Epithelial cell of alveolus of lung (primary cell): ENCODE data around the gene SQOR. TPM values are rescaled to one million over a fixed set of nuclear protein-coding genes. Genes with fewer than 3 reads are reported as not detected.

Source experiments
- total RNA-seq: library from RNA; depleted of rRNA; stranded (reverse); fragments of >200 nt; gene quantifications from 2 replicates; pipeline ENCODE4 v1.2.1, GENCODE V29; 2015

SQOR gene
- total RNA-seq: 7.3 and 46.8 TPM in 2 replicates

GRCh38 chr15:45634432-45635190, at the start of gene SQOR:
SQOR (plus strand) TSS chr15:45635029; CDS start chr15:45658924, 23,895 bp downstream.

DNA sequence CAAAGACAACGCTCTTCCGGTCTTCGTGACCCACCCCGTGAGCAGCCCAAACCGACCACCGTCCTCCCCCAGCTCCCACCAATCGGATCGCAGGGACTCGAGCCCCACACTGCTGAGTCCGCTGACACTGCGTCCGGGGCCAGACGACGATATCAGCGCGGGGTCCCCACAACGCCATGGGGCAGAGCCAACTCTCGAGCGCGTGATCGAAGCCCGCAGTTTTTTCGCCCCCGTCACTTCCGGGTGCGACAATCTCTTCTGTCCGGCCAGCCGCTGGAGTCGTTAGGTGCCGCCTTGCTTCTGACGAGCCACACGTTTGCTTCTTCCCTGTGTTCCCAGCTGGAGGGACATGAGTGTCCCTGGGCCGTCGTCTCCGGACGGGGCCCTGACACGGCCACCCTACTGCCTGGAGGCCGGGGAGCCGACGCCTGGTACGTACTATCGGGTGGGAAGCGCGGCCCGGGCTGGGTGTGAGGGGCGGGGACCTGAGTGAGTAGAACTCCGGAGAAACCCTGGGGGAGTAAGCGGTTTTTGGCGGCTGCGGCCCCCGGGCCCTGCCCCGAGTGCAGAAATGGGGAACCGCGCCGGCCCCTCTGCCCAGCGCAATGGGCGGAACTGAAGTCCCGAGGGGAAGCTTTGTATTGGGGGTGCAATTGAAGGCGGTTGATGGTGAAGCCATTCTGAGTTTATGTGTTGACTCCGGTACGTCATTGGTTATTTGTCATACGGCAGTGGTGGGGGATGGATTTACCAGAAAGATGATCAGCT, 47.5 kb upstream of the SQOR start, which contains the start of gene BLOC1S6:
Gene BLOC1S6, plus strand, starts transcription at position 285 of the 768 bp plus-strand sequence. Its CDS starts 65 bp downstream, at position 350.

Other genes starting within 250 kb of the SQOR start
- 5.5 and 7.0 TPM in 2 replicates for gene SLC30A4, start 112.3 kb upstream of the SQOR start, total RNA-seq
- 53.6 and 57.7 TPM in 2 replicates for gene BLOC1S6, start 47.6 kb upstream of the SQOR start, total RNA-seq